HG03469 (cell line): ENCODE results near the gene DCLK1.
"Not testable (repeated sequence)": the region's sequence is repeated elsewhere in the genome, so short reads cannot be mapped to it uniquely, and the experiment has no call there.

Source experiments
- ATAC-seq: cut with Tn5 transposase; IDR thresholded peaks from one replicate; pipeline ENCODE4 v1.9.1; 2021; ENCODE audit warnings: mild to moderate bottlenecking, moderate library complexity, moderate number of reproducible peaks; ENCODE audit not compliant: unreplicated experiment

Gene DCLK1

DNA sequence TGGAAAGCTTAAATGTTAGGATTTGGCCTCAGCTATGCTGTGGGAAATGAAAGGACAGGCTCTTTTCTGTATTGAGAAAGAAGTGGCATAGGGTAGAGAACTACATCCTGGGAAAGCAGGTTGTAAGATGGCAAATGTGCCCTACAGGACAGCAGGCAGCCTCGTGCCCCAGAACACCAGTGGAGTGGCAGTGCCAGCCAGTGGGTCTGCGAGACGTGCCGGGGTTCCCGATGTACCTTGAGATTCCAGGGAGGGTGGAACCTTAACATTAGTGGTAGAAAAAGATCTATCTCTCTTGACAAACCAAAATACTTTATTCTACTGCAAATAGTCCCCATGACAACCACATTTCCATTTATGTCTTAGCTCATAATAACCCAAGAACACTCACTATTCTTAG, 42.7 kb downstream of the DCLK1 start:
- ATAC-seq: no peak

DNA sequence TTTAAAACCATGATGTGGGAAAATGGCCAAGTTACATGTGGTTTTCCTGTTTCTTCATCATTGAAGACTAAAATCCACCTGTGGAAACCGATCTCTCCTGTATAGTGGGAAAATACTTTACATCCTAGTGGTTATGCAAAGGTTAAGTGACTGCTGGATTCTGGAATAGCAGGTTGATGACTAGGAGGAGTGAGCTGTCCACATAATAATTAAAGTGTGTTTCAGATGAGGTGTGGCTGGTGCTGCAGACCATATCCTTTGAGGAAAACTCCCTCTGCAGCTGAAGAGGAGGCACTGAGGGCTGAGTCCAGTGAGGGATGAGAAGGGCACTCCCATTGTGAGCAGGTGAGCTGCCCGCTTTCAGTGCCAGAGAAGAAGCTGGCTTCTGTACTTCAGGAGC, 43.2 kb downstream of the DCLK1 start:
- ATAC-seq: no peak

DNA sequence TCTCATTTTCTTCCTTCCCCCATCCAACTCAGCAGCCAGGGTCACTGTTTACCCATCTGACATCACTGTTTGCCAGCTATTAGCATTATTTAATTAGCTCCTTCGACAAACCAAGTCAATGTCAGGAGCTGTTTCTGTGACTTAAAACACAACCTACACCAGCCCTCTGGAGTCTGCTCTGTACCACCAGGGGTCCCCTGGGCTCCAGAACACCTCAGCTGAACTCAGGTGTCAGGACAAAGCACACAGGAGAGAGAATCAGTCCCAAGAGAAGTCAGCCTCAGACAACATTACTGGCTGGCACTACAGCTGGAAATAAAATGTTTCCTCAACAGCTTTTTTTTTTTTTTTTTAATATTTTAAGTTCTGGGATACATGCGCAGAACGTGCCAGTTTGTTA, 45.1 kb downstream of the DCLK1 start:
- no peak for ATAC-seq

- no peak for ATAC-seq
Measured at GRCh38 chr13:36084131-36084530, 47.1 kb downstream of the DCLK1 start.

- no peak for ATAC-seq
Measured at GRCh38 chr13:36082806-36083205, 48.4 kb downstream of the DCLK1 start.

DNA sequence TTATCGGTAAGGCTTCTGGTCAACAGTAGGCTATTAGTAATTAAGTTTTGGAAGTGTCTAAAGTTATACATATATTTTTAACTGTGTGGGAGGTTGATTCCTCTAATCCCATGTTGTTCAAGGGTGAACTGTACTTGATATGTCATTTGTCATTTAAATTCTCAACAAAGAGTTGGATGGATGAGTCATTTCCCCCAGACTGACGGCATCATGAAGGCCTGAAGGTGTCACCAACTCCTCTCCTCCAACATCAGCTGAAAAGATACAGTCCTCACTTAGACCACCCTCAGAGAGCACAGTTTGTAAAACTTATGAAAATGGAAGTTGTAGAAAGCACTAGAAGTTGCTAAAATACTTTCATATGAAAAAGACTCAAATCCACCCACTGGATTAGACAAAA, 48.8 kb downstream of the DCLK1 start:
- no peak for ATAC-seq

GRCh38 chr13:36076211-36076610, 55.0 kb downstream of the DCLK1 start:
- ATAC-seq: no peak

- no peak for ATAC-seq
Measured at GRCh38 chr13:36074659-36075058, 56.5 kb downstream of the DCLK1 start.

DNA sequence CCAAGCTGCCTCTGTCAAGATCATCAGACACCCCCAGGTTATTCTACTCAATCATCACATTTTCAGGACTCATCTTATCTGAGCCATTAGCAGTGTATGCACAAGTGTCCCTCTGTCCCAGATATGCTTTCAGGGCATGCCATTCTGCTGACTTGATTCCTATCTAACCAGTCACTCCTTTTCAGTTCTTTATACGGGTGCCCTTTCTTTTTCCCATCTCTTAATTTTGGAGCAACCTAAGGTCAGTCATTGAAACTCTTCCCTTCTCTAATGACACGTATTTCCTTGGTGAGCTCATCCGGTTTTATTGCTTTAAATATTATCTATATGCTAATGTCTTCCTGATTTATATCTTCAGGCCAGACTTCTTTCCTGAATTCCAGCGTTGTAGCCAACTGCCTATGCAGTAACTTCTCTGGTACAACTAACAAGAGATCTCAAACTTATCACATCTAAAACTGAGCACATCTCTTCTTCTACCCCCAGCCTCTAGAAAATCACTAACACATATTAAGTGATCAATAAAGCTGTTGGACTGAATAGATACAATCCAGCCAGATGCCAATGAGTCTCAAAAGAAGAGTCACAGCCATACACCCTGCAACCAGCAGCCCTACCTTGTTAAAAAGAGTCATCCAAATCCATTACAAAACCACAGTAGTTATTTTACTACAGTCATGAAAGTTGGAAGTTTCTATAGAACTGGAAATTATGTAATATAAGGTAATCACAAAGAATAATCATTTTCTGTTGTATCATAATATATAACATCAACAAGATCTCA, 58.8 kb downstream of the DCLK1 start:
- no peak for ATAC-seq

DNA sequence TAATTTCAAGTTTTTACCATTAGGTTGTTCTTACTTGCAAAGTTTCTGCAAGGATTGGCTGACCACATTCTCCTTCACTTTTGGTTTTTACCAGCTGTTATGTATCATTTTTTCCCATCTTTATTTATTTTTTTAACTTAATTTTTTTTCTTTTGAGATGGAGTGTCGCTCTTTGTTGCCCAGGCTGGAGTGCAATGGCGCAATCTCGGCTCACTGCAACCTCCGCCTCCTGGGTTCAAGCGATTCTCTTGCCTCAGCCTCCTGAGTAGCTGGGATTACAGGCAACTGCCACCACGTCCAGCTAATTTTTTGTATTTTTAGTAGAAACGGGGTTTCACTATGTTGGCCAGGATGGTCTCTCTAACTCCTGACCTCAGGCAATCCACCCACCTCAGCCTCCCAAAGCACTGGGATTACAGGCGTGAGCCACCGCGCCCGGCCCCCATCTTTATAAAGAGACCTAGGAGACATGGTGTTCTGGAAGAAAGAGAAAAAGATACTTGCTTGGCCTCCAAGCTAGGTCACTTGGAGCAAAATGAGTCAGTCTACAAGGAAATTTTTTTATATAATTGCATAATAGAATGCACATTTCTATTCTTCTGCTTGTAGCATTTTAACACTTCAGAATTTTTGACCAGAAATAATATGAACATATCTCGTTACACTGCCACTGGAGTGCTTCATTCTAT, 60.5 kb downstream of the DCLK1 start:
- ATAC-seq: not testable (repeated sequence)

DNA sequence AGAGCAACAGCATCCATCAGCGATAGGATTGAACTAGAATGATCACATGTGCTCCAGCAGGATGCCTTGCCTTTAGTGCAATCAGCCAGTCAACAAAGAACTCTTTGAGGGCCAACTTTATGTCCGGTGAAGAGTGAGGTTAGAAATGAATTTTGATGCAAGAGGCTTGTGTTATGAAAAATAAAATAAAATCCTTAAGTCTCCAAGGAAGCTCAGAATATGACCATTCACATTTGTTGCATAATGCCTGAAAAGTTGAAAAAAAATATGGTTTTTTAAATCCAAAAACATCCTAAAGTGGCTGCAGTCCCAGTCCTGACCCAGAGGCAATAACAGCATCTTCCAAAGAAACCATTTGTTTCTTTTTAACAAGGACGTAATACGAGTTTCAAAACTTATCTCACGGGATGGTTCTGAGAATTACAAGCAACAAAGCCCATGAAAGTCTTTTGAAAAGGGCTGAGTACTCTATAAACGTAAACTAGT, 61.3 kb downstream of the DCLK1 start:
- no peak for ATAC-seq

GRCh38 chr13:36068991-36069390, 62.2 kb downstream of the DCLK1 start:
- ATAC-seq: no peak

DNA sequence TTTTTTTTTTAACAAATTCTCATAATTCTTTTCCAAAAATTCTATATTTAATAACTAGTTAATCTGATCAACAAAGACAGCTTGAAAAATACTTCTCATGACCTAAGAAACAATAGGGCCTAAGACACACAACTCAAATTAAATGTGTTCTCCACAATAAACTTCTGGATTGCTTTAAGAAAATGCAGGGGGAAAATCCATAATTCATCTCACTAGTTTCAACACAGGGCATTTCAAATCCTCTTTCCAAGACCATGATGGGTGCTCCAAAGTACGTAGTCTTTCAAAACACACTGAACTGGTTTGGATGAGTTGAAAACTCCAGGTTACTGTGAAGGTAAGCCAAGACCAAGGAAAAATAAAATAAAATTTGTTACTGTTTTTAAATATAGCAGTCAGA, 62.6 kb downstream of the DCLK1 start:
- ATAC-seq: no peak

DNA sequence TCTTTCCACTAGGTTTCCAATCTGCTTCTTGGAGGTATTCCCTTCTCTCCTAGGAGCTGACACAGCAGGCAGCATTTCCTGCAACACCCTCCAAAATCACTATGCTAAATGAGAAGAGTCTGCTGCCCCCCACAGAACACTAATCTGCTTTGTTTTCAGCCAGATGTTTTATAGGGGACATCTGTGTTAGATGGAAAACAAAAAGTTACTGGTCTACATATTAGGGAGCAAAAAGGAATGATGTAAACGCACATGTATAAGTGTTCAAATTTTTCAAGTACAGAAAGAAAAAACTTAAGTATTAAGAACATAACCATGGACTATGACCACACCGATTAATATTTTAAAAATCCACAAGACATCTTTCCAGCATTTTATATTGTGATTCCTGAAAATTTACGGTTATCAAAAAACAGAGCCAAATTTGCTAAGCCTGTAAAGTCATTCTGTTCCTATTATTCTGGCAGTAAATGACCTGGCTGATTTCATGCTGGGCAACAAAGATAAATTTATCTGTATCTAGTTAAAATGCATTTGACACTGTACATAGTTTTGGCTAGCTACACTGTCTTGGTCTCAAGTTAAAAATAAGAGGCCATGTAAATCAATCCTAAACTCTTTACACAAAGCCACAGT, 63.3 kb downstream of the DCLK1 start:
- ATAC-seq: no peak

DNA sequence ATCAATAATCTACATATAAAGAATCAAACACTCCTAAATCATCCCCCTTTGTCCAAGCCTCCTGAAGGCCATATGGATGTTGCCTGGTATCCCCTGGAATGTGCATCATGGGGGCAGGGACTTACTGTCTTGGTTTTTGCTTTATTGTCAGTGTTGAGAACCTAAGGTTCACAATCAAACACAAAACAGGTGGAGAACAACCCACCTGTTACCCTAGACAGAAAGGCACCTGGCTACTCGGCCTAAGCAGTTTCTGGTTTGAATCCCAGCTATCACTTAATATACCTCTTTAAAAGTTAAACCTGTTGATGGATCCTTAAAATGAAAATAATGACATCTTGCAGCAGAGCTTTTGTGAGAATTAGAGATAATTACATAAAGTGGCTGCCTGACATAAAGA, 68.9 kb downstream of the DCLK1 start:
- ATAC-seq: no peak

- ATAC-seq: no peak
Measured at GRCh38 chr13:36061621-36062020, 69.6 kb downstream of the DCLK1 start.

GRCh38 chr13:36061054-36061453, 70.1 kb downstream of the DCLK1 start:
- no peak for ATAC-seq

GRCh38 chr13:36059321-36059720, 71.9 kb downstream of the DCLK1 start:
- ATAC-seq: no peak

DNA sequence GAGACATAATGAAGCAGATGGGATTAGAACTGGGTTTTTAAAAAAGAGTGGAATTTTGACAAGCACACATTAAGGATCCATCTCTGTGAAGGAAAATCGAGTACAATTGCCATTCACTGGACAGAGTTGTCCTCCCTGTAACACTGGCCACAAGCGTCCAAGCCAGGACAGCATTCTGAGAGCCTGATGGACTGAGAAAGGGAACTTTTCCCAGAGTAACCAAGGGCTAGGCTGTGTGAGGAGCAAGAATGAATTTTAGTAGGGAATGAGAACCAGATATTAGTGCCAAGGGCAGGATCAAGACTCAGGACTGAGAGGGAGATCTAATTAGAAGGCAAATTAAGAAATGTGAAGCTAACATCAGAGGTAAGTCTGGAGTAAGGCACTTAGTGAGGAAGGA, 73.1 kb downstream of the DCLK1 start:
- ATAC-seq: no peak

DNA sequence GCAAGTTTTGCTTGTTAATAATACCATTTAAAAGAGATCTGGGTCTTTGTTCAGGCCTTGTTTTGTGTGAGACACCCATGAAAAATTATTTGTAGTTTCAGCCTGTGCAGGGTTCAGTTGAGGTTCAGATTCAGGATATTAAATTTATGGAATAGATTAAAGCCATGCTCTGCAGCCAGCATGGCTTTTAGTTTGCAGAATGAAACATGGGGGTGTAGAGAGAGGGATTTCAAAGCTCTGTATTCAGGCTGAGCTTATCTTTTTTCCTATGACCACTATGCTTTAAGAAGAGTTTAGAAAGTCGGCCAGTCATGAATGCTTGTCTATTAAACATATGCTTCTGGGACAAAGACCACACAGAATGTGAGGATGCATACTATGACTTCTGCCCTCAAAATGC, 73.6 kb downstream of the DCLK1 start:
- no peak for ATAC-seq

- no peak for ATAC-seq
Measured at GRCh38 chr13:36057041-36057440, 74.1 kb downstream of the DCLK1 start.

- ATAC-seq: no peak
Measured at GRCh38 chr13:36055366-36055765, 75.8 kb downstream of the DCLK1 start.
